GM12892 (cell line): ENCODE measurements around the gene ZBTB12.

Experiments
- POLR2A ChIP-seq: IDR thresholded peaks from 2 replicates; pipeline ENCODE4 v1.6.1; 2011; ENCODE audit warnings: low read depth, low read length, control low read depth
- POLR2AphosphoS5 ChIP-seq: IDR thresholded peaks from 2 replicates; pipeline ENCODE4 v1.6.1; 2011; ENCODE audit warnings: low read depth, low read length, control low read depth
- TAF1 ChIP-seq: IDR thresholded peaks from 2 replicates; pipeline ENCODE4 v1.6.1; 2011; ENCODE audit warnings: low read depth, mild to moderate bottlenecking, control low read depth, low read length, borderline replicate concordance

- no peak for TF ChIP-seq POLR2A
- TF ChIP-seq TAF1: no peak
- TF ChIP-seq POLR2AphosphoS5: no peak
These were observed 3.2 kb upstream of the ZBTB12 start for GRCh38 chr6:31905041-31905440.
